ENCODE results near the gene PRKCH.

- TF ChIP-seq POLR2AphosphoS5 (IDR thresholded peaks at IDR 0.05; ENCODE audit: low read depth, low read length), result no peak
- no peak for TF ChIP-seq TAF1 (IDR thresholded peaks at IDR 0.05; ENCODE audit: borderline replicate concordance, insufficient read depth, low read length)
- TF ChIP-seq REST (IDR thresholded peaks at IDR 0.05; ENCODE audit: insufficient read depth in 1 of 2, low read depth in 2 of 2, low read length in 2 of 2), result no peak
- no peak for TF ChIP-seq SIN3A (IDR thresholded peaks at IDR 0.05; ENCODE audit: borderline replicate concordance, insufficient read depth, low read length)
These were observed 43.6 kb upstream of the PRKCH start for GRCh38 chr14:61277784-61278183.
